Activated naive CD8-positive, alpha-beta T cell treated with anti-CD3 and anti-CD28 coated beads, Interleukin-2, amount 10 ng/mL, durations not matched to agents 7 days and 5 days (primary cell): ENCODE results near the gene FGGY. TPM values are rescaled to one million over a fixed set of nuclear protein-coding genes. Genes with fewer than 3 reads are reported as not detected.

ENCODE experiments used
- microRNA-seq: library from miRNA; unstranded; fragments of <30 nt; microRNA quantifications from one replicate; pipeline ENCODE4 v1.2.0, GENCODE V29; 2022
- total RNA-seq, 2 experiments: library from RNA; stranded (reverse); gene quantifications; one replicate each; pipeline ENCODE4 v1.2.3, GENCODE V29; 2021

Gene FGGY
- total RNA-seq, 2 experiments from 2014 or later = 10.1 to 11.7 TPM

Small RNAs within 50 kb of the gene (microRNA-seq; reads per million reads assigned to microRNA genes)
- not detected for gene MIR4711
